Mesenchymal stem cell (in vitro differentiated cells and primary cell): Measurements from ENCODE around the gene SEMA4A.
"Not testable (repeated sequence)": the region's sequence is repeated elsewhere in the genome, so short reads cannot be mapped to it uniquely, and the experiment has no call there.

ENCODE experiments used
- DNase-seq: peaks from one replicate; pipeline ENCODE4 v3.0.0-alpha.2; 2013
- H2AFZ ChIP-seq: one replicate; pipeline ENCODE4 v1.6.1; 2013; ENCODE audit warnings: low read depth, mild to moderate bottlenecking, control low read depth, inconsistent platforms, low read length, moderate library complexity
- H2AK5ac ChIP-seq: 2 replicates; pipeline ENCODE4 v1.6.1; 2013; ENCODE audit warnings: low read length, moderate library complexity, mild to moderate bottlenecking, inconsistent platforms; ENCODE audit not compliant: severe bottlenecking
- H2BK120ac ChIP-seq: one replicate; pipeline ENCODE4 v1.6.1; 2013; ENCODE audit warnings: low read depth, mild to moderate bottlenecking, inconsistent platforms, low read length, moderate library complexity
- H2BK12ac ChIP-seq, 2 experiments: one replicate each; pipeline ENCODE4 v1.6.1; 2013; ENCODE audit warnings: inconsistent platforms in 2 of 2, low read length in 2 of 2, mild to moderate bottlenecking in 2 of 2, moderate library complexity in 2 of 2, control low read depth in 1 of 2
- H2BK15ac ChIP-seq: one replicate; pipeline ENCODE4 v1.6.1; 2013; ENCODE audit warnings: mild to moderate bottlenecking, low read depth, inconsistent platforms; ENCODE audit not compliant: poor library complexity, severe bottlenecking
- H2BK5ac ChIP-seq: 2 replicates; pipeline ENCODE4 v1.6.1; 2013; ENCODE audit warnings: low read depth, mild to moderate bottlenecking, low read length, control low read depth, inconsistent platforms; ENCODE audit not compliant: poor library complexity, severe bottlenecking
- H3K14ac ChIP-seq, 2 experiments: one replicate each; pipeline ENCODE4 v1.6.1; 2013; ENCODE audit warnings: inconsistent platforms in 2 of 2, low read length in 2 of 2, control low read depth in 1 of 2, mild to moderate bottlenecking in 1 of 2, moderate library complexity in 1 of 2
- H3K18ac ChIP-seq, 2 experiments: one replicate each; pipeline ENCODE4 v1.6.1; 2013; ENCODE audit warnings: inconsistent platforms in 2 of 2, low read length in 2 of 2, control low read depth in 1 of 2, low read depth in 1 of 2, mild to moderate bottlenecking in 1 of 2
- H3K23ac ChIP-seq, 2 experiments: one replicate each; pipeline ENCODE4 v1.6.1; 2013; ENCODE audit warnings: inconsistent platforms in 2 of 2, low read length in 2 of 2, mild to moderate bottlenecking in 2 of 2, moderate library complexity in 2 of 2, control low read depth in 1 of 2
- H3K27ac ChIP-seq: 2 replicates; pipeline ENCODE4 v1.5.1; 2013; ENCODE audit warnings: mild to moderate bottlenecking, moderate library complexity, low read length, control low read depth, inconsistent platforms; ENCODE audit not compliant: poor library complexity, severe bottlenecking
- H3K27me3 ChIP-seq, 2 experiments: 2 replicates each; pipeline versions ENCODE4 v1.6.1 to v1.7.0; 2013; ENCODE audit warnings: low read length in 2 of 2, mild to moderate bottlenecking in 2 of 2, moderate library complexity in 2 of 2, control low read depth in 1 of 2, inconsistent platforms in 1 of 2; ENCODE audit not compliant: control insufficient read depth in 1 of 2, insufficient read depth in 1 of 2
- H3K36me3 ChIP-seq, 2 experiments: 2 replicates each; pipeline versions ENCODE4 v1.6.1 to v1.7.0; 2013; ENCODE audit warnings: low read length in 2 of 2, control low read depth in 1 of 2, inconsistent platforms in 1 of 2, low read depth in 1 of 2, mild to moderate bottlenecking in 1 of 2; ENCODE audit not compliant: insufficient read depth in 2 of 2, control insufficient read depth in 1 of 2
- H3K4ac ChIP-seq, 2 experiments: one replicate each; pipeline ENCODE4 v1.6.1; 2013; ENCODE audit warnings: inconsistent platforms in 2 of 2, low read length in 2 of 2, mild to moderate bottlenecking in 2 of 2, moderate library complexity in 2 of 2, control low read depth in 1 of 2, low read depth in 1 of 2
- H3K4me1 ChIP-seq: 2 replicates; pipeline ENCODE4 v1.6.1; 2013; ENCODE audit warnings: low read depth, low read length, control low read depth; ENCODE audit not compliant: control insufficient read depth, insufficient read depth
- H3K4me2 ChIP-seq: 2 replicates; pipeline ENCODE4 v1.6.1; 2013; ENCODE audit warnings: low read length, mild to moderate bottlenecking, inconsistent platforms; ENCODE audit not compliant: poor library complexity, severe bottlenecking
- H3K4me3 ChIP-seq, 2 experiments: 2 replicates each; pipeline versions ENCODE4 v1.5.1 to v1.7.0; 2013; ENCODE audit warnings: low read length in 2 of 2, mild to moderate bottlenecking in 2 of 2, control low read depth in 1 of 2, low read depth in 1 of 2; ENCODE audit not compliant: insufficient read depth in 1 of 2
- H3K79me1 ChIP-seq: replicated peaks from 2 replicates; pipeline ENCODE4 v1.6.1; 2013; ENCODE audit warnings: mild to moderate bottlenecking, control low read depth, low read length, inconsistent platforms; ENCODE audit not compliant: poor library complexity, severe bottlenecking
- H3K9ac ChIP-seq: 2 replicates; pipeline ENCODE4 v1.7.0; 2013; ENCODE audit warnings: mild to moderate bottlenecking, low read length, moderate library complexity
- H3K9me3 ChIP-seq: 2 replicates; pipeline ENCODE4 v1.7.0; 2013; ENCODE audit warnings: mild to moderate bottlenecking, low read length; ENCODE audit not compliant: control insufficient read depth
- H4K8ac ChIP-seq: one replicate; pipeline ENCODE4 v1.6.1; 2013; ENCODE audit warnings: inconsistent platforms, mild to moderate bottlenecking, low read length, moderate library complexity
- H4K91ac ChIP-seq: one replicate; pipeline ENCODE4 v1.6.1; 2013; ENCODE audit warnings: mild to moderate bottlenecking, low read length, inconsistent platforms
- WGBS: methylation state at CpG from one replicate; pipeline ENCODE4 v1.1.7; 2013; ENCODE audit warnings: mixed read lengths; 5-methylcytosine and 5-hydroxymethylcytosine counted together

SEMA4A gene

GRCh38 chr1:156116731-156117130, 36.7 kb upstream of the SEMA4A start:
- peak; percentile 59 for DNase-seq
- peaks cover 50% of the 10 kb centered on the region for H3K4me1 ChIP-seq
- H3K23ac ChIP-seq, H2BK120ac ChIP-seq, H2BK15ac ChIP-seq, H2AK5ac ChIP-seq, H3K9me3 ChIP-seq, H3K4ac ChIP-seq, H4K91ac ChIP-seq, H3K27ac ChIP-seq, H3K27me3 ChIP-seq, H3K14ac ChIP-seq, H3K18ac ChIP-seq, H2BK12ac ChIP-seq, H2BK5ac ChIP-seq, H2AFZ ChIP-seq, H4K8ac ChIP-seq, H3K79me1 ChIP-seq: not testable (repeated sequence)
- H3K4me3 ChIP-seq: peak overlapping the region in 1 of 2 experiments; percentile 89
- H3K9ac ChIP-seq: peak overlapping the region; percentile 99
- peaks cover 4 to 44% of the 10 kb centered on the region in 2 experiments for H3K36me3 ChIP-seq
- peak overlapping the region; percentile 66 for H3K4me2 ChIP-seq
- WGBS: 80% methylated on average over 5 of the region's 5 CpGs

- peak overlapping the region; percentile 99 for H3K9ac ChIP-seq
- H3K4me2 ChIP-seq: peak overlapping the region; percentile 39
- peak overlapping the region in 1 of 2 experiments; percentile 38 for H2BK12ac ChIP-seq
- no peak overlapping the region for H2AFZ ChIP-seq
- no peak overlapping the region for H3K4ac ChIP-seq
- H2BK15ac ChIP-seq: no peak overlapping the region
- peak; percentile 51 for DNase-seq
- H3K23ac ChIP-seq: no peak overlapping the region
- H3K36me3 ChIP-seq: peaks cover 4 to 52% of the 10 kb centered on the region in 2 experiments
- peaks cover 2% of the 10 kb centered on the region for H3K79me1 ChIP-seq
- H2BK5ac ChIP-seq: no peak overlapping the region
- no peak overlapping the region for H2BK120ac ChIP-seq
- H3K14ac ChIP-seq: no peak overlapping the region
- H3K27ac ChIP-seq: peak overlapping the region; percentile 76
- peak overlapping the region; percentile 39 to 89 for H3K4me3 ChIP-seq
- no peak overlapping the region for H2AK5ac ChIP-seq
- 84% methylated on average over 11 of the region's 13 CpGs for WGBS
- H3K4me1 ChIP-seq: peaks cover 51% of the 10 kb centered on the region
- H3K9me3 ChIP-seq: no peaks in the 10 kb centered on the region
- H3K18ac ChIP-seq: no peak overlapping the region
- H4K91ac ChIP-seq: no peak overlapping the region
- H3K27me3 ChIP-seq: no peaks in the 10 kb centered on the region
- H4K8ac ChIP-seq: no peak overlapping the region
These were observed 35.8 kb upstream of the SEMA4A start for GRCh38 chr1:156117414-156118176.

DNA sequence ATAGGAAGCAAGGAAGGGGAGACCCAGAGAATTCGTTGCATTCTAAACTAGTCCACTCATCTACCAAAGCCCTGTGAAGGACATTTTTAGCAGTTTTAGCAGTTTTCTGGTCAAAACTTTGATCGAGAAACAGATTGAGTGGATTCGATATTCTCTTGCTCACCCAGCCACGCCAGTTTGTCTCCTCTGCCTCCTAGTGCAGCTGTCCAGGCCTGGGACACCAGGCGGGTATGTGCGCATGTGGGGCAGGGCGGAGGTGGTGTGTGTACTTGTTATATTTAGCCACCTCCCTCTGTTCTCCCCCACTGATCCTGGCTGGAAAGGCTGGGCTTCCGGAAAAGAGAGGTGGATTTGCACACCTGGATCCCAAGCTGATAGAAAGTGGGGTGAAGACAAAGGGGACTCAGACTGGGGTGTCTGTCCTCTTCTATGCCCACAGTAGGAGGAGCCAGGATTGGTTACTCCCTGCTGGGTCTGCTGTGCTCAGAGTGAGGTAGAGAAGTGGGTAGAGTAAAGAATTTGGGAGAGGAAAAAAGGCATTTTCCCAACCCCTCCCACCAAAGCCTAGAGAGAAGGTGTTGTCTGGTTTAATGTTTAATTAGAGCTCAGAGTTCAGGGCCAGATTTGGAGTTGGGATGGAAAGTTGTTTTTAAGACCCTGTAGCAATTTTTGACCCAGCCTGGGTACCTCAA, 35.1 kb upstream of the SEMA4A start:
- H2AFZ ChIP-seq: no peak overlapping the region
- H3K23ac ChIP-seq: peak overlapping the region in 1 of 2 experiments; percentile 1
- H3K4me3 ChIP-seq: peak overlapping the region in 1 of 2 experiments; percentile 89
- H3K9me3 ChIP-seq: no peaks in the 10 kb centered on the region
- DNase-seq: peak; percentile 52
- H3K27ac ChIP-seq: peak overlapping the region; percentile 76
- no peak overlapping the region for H4K91ac ChIP-seq
- peak overlapping the region in 1 of 2 experiments; percentile 18 for H3K4ac ChIP-seq
- peak overlapping the region; percentile 60 for H3K4me2 ChIP-seq
- WGBS: 74% methylated on average over 7 of the region's 8 CpGs
- no peak overlapping the region for H2BK12ac ChIP-seq
- no peak overlapping the region for H2BK15ac ChIP-seq
- no peak overlapping the region for H4K8ac ChIP-seq
- H2BK5ac ChIP-seq: peak overlapping the region; percentile 53
- peaks cover 54% of the 10 kb centered on the region for H3K4me1 ChIP-seq
- peaks cover 4 to 52% of the 10 kb centered on the region in 2 experiments for H3K36me3 ChIP-seq
- H3K9ac ChIP-seq: peak overlapping the region; percentile 99
- H3K27me3 ChIP-seq: no peaks in the 10 kb centered on the region
- H2AK5ac ChIP-seq: peak overlapping the region; percentile 86
- no peak overlapping the region for H2BK120ac ChIP-seq
- peak overlapping the region; percentile 35 to 54 for H3K18ac ChIP-seq
- no peak overlapping the region for H3K14ac ChIP-seq
- no peaks in the 10 kb centered on the region for H3K79me1 ChIP-seq
